ENCODE data around the gene RPTOR. TPM values are rescaled to one million over a fixed set of nuclear protein-coding genes. Genes with fewer than 3 reads are reported as not detected.

RPTOR gene
- total RNA-seq, 1 experiment from 2014 or later, result 66.7 TPM

GRCh38 chr17:80839026-80839345 is 294.3 kb downstream of the RPTOR start:
- H3K4me3 Mint-ChIP-seq (ENCODE audit: unreplicated experiment), result no peak overlapping the region
- no peak overlapping the region for H3K27ac Mint-ChIP-seq (ENCODE audit: unreplicated experiment)
- H3K4me1 ChIP-seq, result no peaks in the 10 kb centered on the region
- no peak for TF ChIP-seq CTCF (IDR thresholded peaks at IDR 0.05; ENCODE audit: insufficient read depth in 1 of 2, low read depth in 1 of 2, low read length in 1 of 2, severe bottlenecking in 1 of 2, unreplicated experiment in 1 of 2)
- intact Hi-C loops (cut with micrococcal nuclease; ENCODE audit: unreplicated experiment), result no loop called here
- H3K36me3 Mint-ChIP-seq (ENCODE audit: insufficient read depth, unreplicated experiment), result peaks cover 33% of the 10 kb centered on the region
- H3K36me3 ChIP-seq (ENCODE audit: control insufficient read depth, insufficient read depth, low read length), result no peaks in the 10 kb centered on the region; the same call in none of the 2 replicates
- H3K27me3 Mint-ChIP-seq (ENCODE audit: insufficient read depth, unreplicated experiment), result no peaks in the 10 kb centered on the region
- BruUV-seq (replicated peaks), result no TSS peak
- no peaks in the 10 kb centered on the region for H3K9me3 ChIP-seq
- no peak for DNase-seq
- no peaks in the 10 kb centered on the region for H3K9me3 Mint-ChIP-seq (ENCODE audit: unreplicated experiment)
- no peak overlapping the region for H3K4me3 ChIP-seq (ENCODE audit: low read depth, low read length)
- CTCF ChIA-PET, result no interaction called here
- no peaks in the 10 kb centered on the region for H3K4me1 Mint-ChIP-seq (ENCODE audit: low read depth, unreplicated experiment)
- POLR2A ChIA-PET, result no interaction called here
- H3K27me3 ChIP-seq (replicated peaks; ENCODE audit: control insufficient read depth, insufficient read depth, low read length), result no peaks in the 10 kb centered on the region

- POLR2A ChIA-PET, result no interaction called here
- no peaks in the 10 kb centered on the region for H3K27me3 Mint-ChIP-seq (ENCODE audit: insufficient read depth, unreplicated experiment)
- Histone ChIP-seq H3K4me1 (no peaks in the 10 kb centered on the region), H3K36me3 (ENCODE audit: control insufficient read depth, insufficient read depth, low read length) (no peaks in the 10 kb centered on the region; the same call in none of the 2 replicates), H3K9me3 (no peaks in the 10 kb centered on the region), H3K4me3 (ENCODE audit: low read depth, low read length) (no peak overlapping the region), H3K27me3 (replicated peaks; ENCODE audit: control insufficient read depth, insufficient read depth, low read length) (no peaks in the 10 kb centered on the region)
- H3K27ac Mint-ChIP-seq (ENCODE audit: unreplicated experiment), result no peak overlapping the region
- TF ChIP-seq CTCF (IDR thresholded peaks at IDR 0.05; ENCODE audit: insufficient read depth in 1 of 2, low read depth in 1 of 2, low read length in 1 of 2, severe bottlenecking in 1 of 2, unreplicated experiment in 1 of 2), result no peak
- H3K9me3 Mint-ChIP-seq (ENCODE audit: unreplicated experiment), result no peaks in the 10 kb centered on the region
- H3K4me3 Mint-ChIP-seq (ENCODE audit: unreplicated experiment), result no peak overlapping the region
- H3K4me1 Mint-ChIP-seq (ENCODE audit: low read depth, unreplicated experiment), result no peaks in the 10 kb centered on the region
- H3K36me3 Mint-ChIP-seq (ENCODE audit: insufficient read depth, unreplicated experiment), result peaks cover 38% of the 10 kb centered on the region
- BruUV-seq (replicated peaks), result no TSS peak
- no peak for DNase-seq
- intact Hi-C loops (cut with micrococcal nuclease; ENCODE audit: unreplicated experiment), result no loop called here
- CTCF ChIA-PET, result no interaction called here
Observed at GRCh38 chr17:80839511-80839941, 294.9 kb downstream of the RPTOR start.

GRCh38 chr17:80839970-80840369 is 295.3 kb downstream of the RPTOR start:
- intact Hi-C loops (cut with micrococcal nuclease; ENCODE audit: unreplicated experiment), result no loop called here
- POLR2A ChIA-PET, result no interaction called here

More at GRCh38 chr17:80839970-80840369, 295.3 kb downstream of the RPTOR start:
- CTCF ChIA-PET, result no interaction called here
- H3K4me3 ChIP-seq (ENCODE audit: low read depth, low read length), result no peak overlapping the region
- no peaks in the 10 kb centered on the region for H3K9me3 ChIP-seq
- no peak for DNase-seq
- Mint-ChIP-seq H3K27me3 (ENCODE audit: insufficient read depth, unreplicated experiment) (no peaks in the 10 kb centered on the region), H3K4me3 (ENCODE audit: unreplicated experiment) (no peak overlapping the region), H3K4me1 (ENCODE audit: low read depth, unreplicated experiment) (no peaks in the 10 kb centered on the region), H3K36me3 (ENCODE audit: insufficient read depth, unreplicated experiment) (peaks cover 38% of the 10 kb centered on the region), H3K9me3 (ENCODE audit: unreplicated experiment) (no peaks in the 10 kb centered on the region), H3K27ac (ENCODE audit: unreplicated experiment) (no peak overlapping the region)
- no peaks in the 10 kb centered on the region for H3K4me1 ChIP-seq
- no peaks in the 10 kb centered on the region; the same call in none of the 2 replicates for H3K36me3 ChIP-seq (ENCODE audit: control insufficient read depth, insufficient read depth, low read length)
- no peaks in the 10 kb centered on the region for H3K27me3 ChIP-seq (replicated peaks; ENCODE audit: control insufficient read depth, insufficient read depth, low read length)
- BruUV-seq (replicated peaks), result no TSS peak
- TF ChIP-seq CTCF (IDR thresholded peaks at IDR 0.05; ENCODE audit: insufficient read depth in 1 of 2, low read depth in 1 of 2, low read length in 1 of 2, severe bottlenecking in 1 of 2, unreplicated experiment in 1 of 2), result no peak
